ENCODE data around the gene THAP12.

GRCh38 chr11:76313913-76314740 lies 66.8 kb downstream of the THAP12 start:
- TF ChIP-seq CTCF (CRISPR knock-in tag; IDR thresholded peaks at IDR 0.05): no peak
- TF ChIP-seq ZNF121 (CRISPR knock-in tag; IDR thresholded peaks at IDR 0.05): no peak
- no peak for TF ChIP-seq MXI1 (IDR thresholded peaks at IDR 0.05; ENCODE audit: borderline replicate concordance, low read depth, low read length)

Measured in HepG2 (cell line).